GM21737 (cell line): ENCODE measurements around the gene CCT3.

ENCODE experiments used
- ATAC-seq: cut with Tn5 transposase; IDR thresholded peaks from one replicate; pipeline ENCODE4 v1.9.1; 2021; ENCODE audit warnings: mild to moderate bottlenecking, moderate library complexity; ENCODE audit not compliant: unreplicated experiment

The CCT3 gene

GRCh38 chr1:156282479-156283222 is 55.4 kb downstream of the CCT3 start, which contains the start of gene SMG5:
TSS of gene SMG5 (minus strand) at chr1:156282825. CDS start at chr1:156282680, 145 bp downstream.
- ATAC-seq = peak; percentile 76

GRCh38 chr1:156281693-156282478 is 56.2 kb downstream of the CCT3 start:
- peak; percentile 16 for ATAC-seq

GRCh38 chr1:156281281-156281680 is 56.8 kb downstream of the CCT3 start:
- no peak for ATAC-seq

GRCh38 chr1:156279837-156280236 is 58.3 kb downstream of the CCT3 start:
- ATAC-seq = no peak

- no peak for ATAC-seq
These were observed 61.1 kb downstream of the CCT3 start for GRCh38 chr1:156276966-156277381.

- ATAC-seq = no peak
These were observed 61.6 kb downstream of the CCT3 start for GRCh38 chr1:156276532-156276931.

- no peak for ATAC-seq
These were observed 67.8 kb downstream of the CCT3 start for GRCh38 chr1:156270314-156270713.

GRCh38 chr1:156268336-156268735 is 69.8 kb downstream of the CCT3 start:
- no peak for ATAC-seq

- no peak for ATAC-seq
These were observed 72.0 kb downstream of the CCT3 start for GRCh38 chr1:156266051-156266450.

- ATAC-seq = no peak
These were observed 74.8 kb downstream of the CCT3 start for GRCh38 chr1:156263288-156263655.

- no peak for ATAC-seq
These were observed 75.4 kb downstream of the CCT3 start for GRCh38 chr1:156262461-156263287.

- no peak for ATAC-seq
These were observed 77.2 kb downstream of the CCT3 start for GRCh38 chr1:156260896-156261295.

GRCh38 chr1:156259805-156260204 is 78.3 kb downstream of the CCT3 start:
- ATAC-seq = no peak
